WTC11 (cell line): ENCODE data around the gene F13A1. TPM values are rescaled to one million over a fixed set of nuclear protein-coding genes. Genes with fewer than 3 reads are reported as not detected.
A peak's percentile ranks its signal among the peaks of the same experiment; 100 is the strongest.
"Not testable (repeated sequence)": the region's sequence is repeated elsewhere in the genome, so short reads cannot be mapped to it uniquely, and the experiment has no call there.

Source experiments
- ATAC-seq: fragments of 200-7000 bp; cut with Tn5 transposase; 2 replicates; pipeline ENCODE4 v1.10.0; 2021; ENCODE audit warnings: mild to moderate bottlenecking, moderate library complexity
- CTCF ChIA-PET: fragments of 300-600 bp; sonication (Branson Sonifier 250); formaldehyde crosslinking; loops from one replicate; lab custom pipeline; 2021; ENCODE audit warnings: antibody characterized with exemption; lab: Charles Lee
- POLR2A ChIA-PET: fragments of 350-600 bp; sonication (Branson Sonifier 250); formaldehyde crosslinking; loops from one replicate; lab custom pipeline; 2021; ENCODE audit warnings: antibody characterized with exemption; lab: Charles Lee
- DNase-seq: peaks from one replicate; pipeline ENCODE4 v3.0.0; 2021; ENCODE audit warnings: low spot score
- H3K27ac Mint-ChIP-seq: 2 replicates; pipeline ENCODE4 v1.8.0; 2021; ENCODE audit warnings: mixed read lengths
- H3K27me3 Mint-ChIP-seq: 2 replicates; pipeline ENCODE4 v1.8.0; 2021; ENCODE audit warnings: low read depth, mild to moderate bottlenecking, moderate library complexity, mixed read lengths
- H3K36me3 Mint-ChIP-seq: 2 replicates; pipeline ENCODE4 v1.8.0; 2021; ENCODE audit warnings: mixed read lengths
- H3K4me1 Mint-ChIP-seq: 2 replicates; pipeline ENCODE4 v1.8.0; 2022; ENCODE audit warnings: mixed read lengths
- H3K4me3 Mint-ChIP-seq: 2 replicates; pipeline ENCODE4 v1.8.0; 2021; ENCODE audit warnings: mild to moderate bottlenecking, moderate library complexity, mixed read lengths
- H3K9me3 Mint-ChIP-seq: 2 replicates; pipeline ENCODE4 v1.8.0; 2021; ENCODE audit warnings: mixed read lengths
- ATF1 ChIP-seq: sonication (generic); formaldehyde crosslinking; IDR thresholded peaks from 2 replicates; pipeline ENCODE4 v1.8.1; 2023; ENCODE audit warnings: mild to moderate bottlenecking, moderate library complexity, missing genetic modification reagents
- CREM ChIP-seq: sonication (generic); formaldehyde crosslinking; IDR thresholded peaks from 2 replicates; pipeline ENCODE4 v1.8.1; 2022; ENCODE audit warnings: mild to moderate bottlenecking, missing genetic modification reagents, moderate library complexity
- ETV6 ChIP-seq: sonication (generic); formaldehyde crosslinking; IDR thresholded peaks from 2 replicates; pipeline ENCODE4 v1.8.1; 2022; ENCODE audit warnings: mild to moderate bottlenecking, missing genetic modification reagents
- FOXK1 ChIP-seq: sonication (generic); formaldehyde crosslinking; IDR thresholded peaks from 2 replicates; pipeline ENCODE4 v1.8.0; 2022; ENCODE audit warnings: mild to moderate bottlenecking, moderate library complexity, missing genetic modification reagents
- FOXP1 ChIP-seq: sonication (generic); formaldehyde crosslinking; IDR thresholded peaks from 2 replicates; pipeline ENCODE4 v1.8.0; 2022; ENCODE audit warnings: missing genetic modification reagents, mild to moderate bottlenecking, moderate library complexity, borderline replicate concordance
- GTF2I ChIP-seq: fragments of 250-450 bp; sonication (Bioruptor Pico); conservative IDR thresholded peaks from 2 replicates; pipeline ENCODE4 v1.4.0; 2021; ENCODE audit warnings: mild to moderate bottlenecking
- NFE2L1 ChIP-seq: sonication (generic); formaldehyde crosslinking; IDR thresholded peaks from 2 replicates; pipeline ENCODE4 v1.8.1; 2023; ENCODE audit warnings: missing genetic modification reagents
- NR3C1 ChIP-seq: sonication (generic); formaldehyde crosslinking; conservative IDR thresholded peaks from 2 replicates; pipeline ENCODE4 v1.8.1; 2023; ENCODE audit warnings: low read depth, mild to moderate bottlenecking, missing genetic modification reagents
- PRRX2 ChIP-seq: fragments of 250-450 bp; sonication (Bioruptor Pico); IDR thresholded peaks from 2 replicates; pipeline ENCODE4 v1.8.0; 2021; ENCODE audit warnings: mild to moderate bottlenecking
- SMAD3 ChIP-seq: sonication (generic); formaldehyde crosslinking; IDR thresholded peaks from 2 replicates; pipeline ENCODE4 v1.8.0; 2022; ENCODE audit warnings: missing genetic modification reagents, mild to moderate bottlenecking, borderline replicate concordance
- ZBTB21 ChIP-seq: sonication (generic); formaldehyde crosslinking; IDR thresholded peaks from 2 replicates; pipeline ENCODE4 v1.8.1; 2023; ENCODE audit warnings: mild to moderate bottlenecking, missing genetic modification reagents, borderline replicate concordance
- ZNF396 ChIP-seq: fragments of 250-450 bp; sonication (Bioruptor Pico); IDR thresholded peaks from 2 replicates; pipeline ENCODE4 v1.8.0; 2021; ENCODE audit warnings: mild to moderate bottlenecking, moderate library complexity, borderline replicate concordance
- total RNA-seq: library from RNA; stranded (reverse); gene quantifications from 3 replicates; pipeline ENCODE4 v1.2.3, GENCODE V29; 2021
- TF ChIP-seq, protein P1 (sequence below): sonication (generic); formaldehyde crosslinking; IDR thresholded peaks from 2 replicates; pipeline ENCODE4 v1.8.1; 2023; ENCODE audit warnings: mild to moderate bottlenecking, moderate library complexity, missing genetic modification reagents
- TF ChIP-seq, protein P2 (sequence below): sonication (generic); formaldehyde crosslinking; IDR thresholded peaks from 2 replicates; pipeline ENCODE4 v1.8.0; 2022; ENCODE audit warnings: mild to moderate bottlenecking, missing genetic modification reagents
- TF ChIP-seq, protein P3 (sequence below): fragments of 250-450 bp; sonication (Bioruptor Pico); IDR thresholded peaks from 2 replicates; pipeline ENCODE4 v1.8.0; 2021; ENCODE audit warnings: mild to moderate bottlenecking
- TF ChIP-seq, protein P4 (sequence below): sonication (generic); formaldehyde crosslinking; IDR thresholded peaks from 2 replicates; pipeline ENCODE4 v1.8.1; 2022; ENCODE audit warnings: low read depth, mild to moderate bottlenecking, moderate library complexity, missing genetic modification reagents, borderline replicate concordance
- TF ChIP-seq, protein P5 (sequence below): sonication (generic); formaldehyde crosslinking; IDR thresholded peaks from 2 replicates; pipeline ENCODE4 v1.8.1; 2023; ENCODE audit warnings: mild to moderate bottlenecking, missing genetic modification reagents
- TF ChIP-seq, protein P6 (sequence below): sonication (generic); formaldehyde crosslinking; IDR thresholded peaks from 2 replicates; pipeline ENCODE4 v1.8.1; 2022; ENCODE audit warnings: missing genetic modification reagents, borderline replicate concordance

The F13A1 gene
- total RNA-seq, 1 experiment from 2014 or later, result 1.0 TPM

DNA sequence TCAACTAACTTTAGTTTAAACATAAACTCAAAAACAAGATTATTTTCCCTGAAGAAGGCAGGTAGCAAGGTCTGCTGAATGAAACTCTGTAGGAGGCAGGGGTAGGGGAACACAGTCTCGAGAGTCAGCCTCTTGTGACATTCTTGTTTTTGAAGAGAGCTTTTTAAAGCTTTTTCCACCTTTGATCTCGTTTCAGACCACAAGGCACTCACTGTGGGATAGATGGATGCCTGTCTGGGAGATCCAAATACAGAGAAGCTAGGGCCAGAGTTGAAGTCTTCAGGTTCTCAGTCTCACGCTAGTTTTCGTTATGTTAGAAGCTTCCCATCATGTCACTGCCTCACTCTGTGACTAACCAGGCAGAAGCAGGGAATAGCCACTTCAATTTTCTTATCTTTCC, 14.9 kb downstream of the F13A1 start:
- ATAC-seq, result no peak

DNA sequence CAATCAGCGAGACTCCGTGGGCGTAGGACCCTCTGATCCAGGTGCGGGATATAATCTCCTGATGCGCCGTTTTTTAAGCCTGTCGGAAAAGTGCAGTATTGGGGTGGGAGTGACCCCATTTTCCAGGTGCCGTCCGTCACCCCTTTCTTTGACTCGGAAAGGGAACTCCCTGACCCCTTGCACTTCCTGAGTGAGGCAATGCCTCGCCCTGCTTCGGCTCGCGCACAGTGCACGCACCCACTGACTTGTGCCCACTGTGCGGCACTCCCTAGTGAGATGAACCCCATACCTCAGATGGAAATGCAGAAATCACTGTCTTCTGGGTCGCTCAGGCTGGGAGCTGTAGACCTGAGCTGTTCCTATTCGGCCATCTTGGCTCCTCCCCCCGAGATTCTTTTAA, 20.1 kb downstream of the F13A1 start:
- DNase-seq, CTCF ChIA-PET, H3K27me3 Mint-ChIP-seq, H3K27ac Mint-ChIP-seq, POLR2A ChIA-PET, H3K4me3 Mint-ChIP-seq, H3K4me1 Mint-ChIP-seq, ATAC-seq: not testable (repeated sequence)
- Mint-ChIP-seq H3K9me3 (peaks cover 21% of the 10 kb centered on the region), H3K36me3 (peaks cover 15% of the 10 kb centered on the region)

More for the DNA sequence above, 14.9 kb downstream of the F13A1 start:
- Mint-ChIP-seq H3K9me3 (peaks cover 13% of the 10 kb centered on the region), H3K27ac (no peak overlapping the region), H3K4me3 (no peak overlapping the region), H3K4me1 (no peaks in the 10 kb centered on the region), H3K36me3 (peaks cover 12% of the 10 kb centered on the region), H3K27me3 (peaks cover 5% of the 10 kb centered on the region; the same call in 1 of the 2 replicates)
- TF ChIP-seq ATF1 (CRISPR knock-in tag), result no peak
- DNase-seq, result no peak
- CTCF ChIA-PET, result no interaction called here
- POLR2A ChIA-PET, result no interaction called here

DNA sequence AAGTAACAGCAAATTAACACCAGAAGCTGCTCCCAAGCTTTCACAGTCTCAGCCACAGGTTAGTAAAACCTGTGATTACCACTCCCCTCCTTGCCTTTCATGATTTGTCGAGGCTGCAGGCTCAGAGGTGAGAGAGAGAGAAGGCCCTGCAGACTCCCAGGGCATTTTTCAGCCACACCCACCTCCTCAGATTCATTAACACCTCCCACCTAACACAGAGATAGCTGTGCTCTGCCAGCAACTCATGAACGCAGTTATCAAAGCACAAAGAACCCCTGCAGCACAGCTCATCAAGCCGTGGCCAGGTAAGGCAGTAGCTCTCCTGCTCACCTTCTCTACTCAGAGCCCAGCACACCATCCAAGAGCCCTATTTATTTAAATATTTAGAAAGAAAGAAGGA, 27.1 kb downstream of the F13A1 start:
- POLR2A ChIA-PET, result no interaction called here
- Mint-ChIP-seq H3K27ac (peak overlapping the region; percentile 66), H3K9me3 (peaks cover 7% of the 10 kb centered on the region), H3K4me3 (peak overlapping the region; percentile 45), H3K27me3 (peaks cover 3% of the 10 kb centered on the region; the same call in 1 of the 2 replicates), H3K4me1 (peaks cover 15% of the 10 kb centered on the region), H3K36me3 (no peaks in the 10 kb centered on the region)
- ATAC-seq, result peak; percentile 99
- CTCF ChIA-PET, result interaction anchor here (0.8 to 1.4 kb wide), 3 partner anchors 14 to 162 kb away, joined by 3 to 6 read pairs (median 3); no protein-coding TSS in a partner anchor
- TF ChIP-seq ZBTB21 (CRISPR knock-in tag) (no peak), ZNF396 (CRISPR knock-in tag) (no peak), NFE2L1 (CRISPR knock-in tag) (no peak)
- DNase-seq, result peak; percentile 21

DNA sequence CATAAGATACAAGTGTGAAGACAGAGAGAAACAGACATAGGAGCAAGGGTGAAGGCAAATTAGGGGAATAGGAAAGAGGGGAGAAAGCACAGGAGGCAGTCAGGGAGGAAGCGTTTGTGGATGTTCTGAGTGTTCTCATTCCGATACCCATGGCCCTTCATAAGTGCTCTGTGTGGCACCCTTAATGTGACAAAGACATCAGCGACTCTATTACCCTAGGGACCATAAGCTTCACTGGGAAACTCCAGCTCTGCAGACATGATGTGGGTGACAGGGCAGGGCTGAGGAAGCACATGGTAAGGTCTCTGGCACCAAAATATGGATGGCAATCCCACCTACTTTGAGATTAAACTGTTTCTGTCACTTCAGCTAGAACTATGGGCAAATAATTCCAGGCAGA, 33.0 kb downstream of the F13A1 start:
- Mint-ChIP-seq H3K36me3 (no peaks in the 10 kb centered on the region), H3K4me3 (no peak overlapping the region), H3K4me1 (peaks cover 4% of the 10 kb centered on the region), H3K27me3 (peaks cover 3% of the 10 kb centered on the region), H3K9me3 (no peaks in the 10 kb centered on the region), H3K27ac (no peak overlapping the region)
- CTCF ChIA-PET, result no interaction called here
- POLR2A ChIA-PET, result no interaction called here
- no peak for DNase-seq
- no peak for ATAC-seq
- TF ChIP-seq, protein P1, sequence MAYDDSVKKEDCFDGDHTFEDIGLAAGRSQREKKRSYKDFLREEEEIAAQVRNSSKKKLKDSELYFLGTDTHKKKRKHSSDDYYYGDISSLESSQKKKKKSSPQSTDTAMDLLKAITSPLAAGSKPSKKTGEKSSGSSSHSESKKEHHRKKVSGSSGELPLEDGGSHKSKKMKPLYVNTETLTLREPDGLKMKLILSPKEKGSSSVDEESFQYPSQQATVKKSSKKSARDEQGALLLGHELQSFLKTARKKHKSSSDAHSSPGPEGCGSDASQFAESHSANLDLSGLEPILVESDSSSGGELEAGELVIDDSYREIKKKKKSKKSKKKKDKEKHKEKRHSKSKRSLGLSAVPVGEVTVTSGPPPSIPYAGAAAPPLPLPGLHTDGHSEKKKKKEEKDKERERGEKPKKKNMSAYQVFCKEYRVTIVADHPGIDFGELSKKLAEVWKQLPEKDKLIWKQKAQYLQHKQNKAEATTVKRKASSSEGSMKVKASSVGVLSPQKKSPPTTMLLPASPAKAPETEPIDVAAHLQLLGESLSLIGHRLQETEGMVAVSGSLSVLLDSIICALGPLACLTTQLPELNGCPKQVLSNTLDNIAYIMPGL (CRISPR knock-in tag), result no peak
- TF ChIP-seq, protein P2, sequence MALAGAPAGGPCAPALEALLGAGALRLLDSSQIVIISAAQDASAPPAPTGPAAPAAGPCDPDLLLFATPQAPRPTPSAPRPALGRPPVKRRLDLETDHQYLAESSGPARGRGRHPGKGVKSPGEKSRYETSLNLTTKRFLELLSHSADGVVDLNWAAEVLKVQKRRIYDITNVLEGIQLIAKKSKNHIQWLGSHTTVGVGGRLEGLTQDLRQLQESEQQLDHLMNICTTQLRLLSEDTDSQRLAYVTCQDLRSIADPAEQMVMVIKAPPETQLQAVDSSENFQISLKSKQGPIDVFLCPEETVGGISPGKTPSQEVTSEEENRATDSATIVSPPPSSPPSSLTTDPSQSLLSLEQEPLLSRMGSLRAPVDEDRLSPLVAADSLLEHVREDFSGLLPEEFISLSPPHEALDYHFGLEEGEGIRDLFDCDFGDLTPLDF (CRISPR knock-in tag), result no peak
- TF ChIP-seq NR3C1 (no peak), FOXP1 (CRISPR knock-in tag) (no peak), PRRX2 (CRISPR knock-in tag) (no peak), CREM (CRISPR knock-in tag) (no peak), ATF1 (CRISPR knock-in tag) (no peak), FOXK1 (no peak), SMAD3 (CRISPR knock-in tag) (no peak), ETV6 (CRISPR knock-in tag) (no peak), GTF2I (CRISPR knock-in tag) (no peak)
- TF ChIP-seq, protein P3, sequence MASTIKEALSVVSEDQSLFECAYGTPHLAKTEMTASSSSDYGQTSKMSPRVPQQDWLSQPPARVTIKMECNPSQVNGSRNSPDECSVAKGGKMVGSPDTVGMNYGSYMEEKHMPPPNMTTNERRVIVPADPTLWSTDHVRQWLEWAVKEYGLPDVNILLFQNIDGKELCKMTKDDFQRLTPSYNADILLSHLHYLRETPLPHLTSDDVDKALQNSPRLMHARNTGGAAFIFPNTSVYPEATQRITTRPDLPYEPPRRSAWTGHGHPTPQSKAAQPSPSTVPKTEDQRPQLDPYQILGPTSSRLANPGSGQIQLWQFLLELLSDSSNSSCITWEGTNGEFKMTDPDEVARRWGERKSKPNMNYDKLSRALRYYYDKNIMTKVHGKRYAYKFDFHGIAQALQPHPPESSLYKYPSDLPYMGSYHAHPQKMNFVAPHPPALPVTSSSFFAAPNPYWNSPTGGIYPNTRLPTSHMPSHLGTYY (CRISPR knock-in tag), result no peak
- TF ChIP-seq, protein P4, sequence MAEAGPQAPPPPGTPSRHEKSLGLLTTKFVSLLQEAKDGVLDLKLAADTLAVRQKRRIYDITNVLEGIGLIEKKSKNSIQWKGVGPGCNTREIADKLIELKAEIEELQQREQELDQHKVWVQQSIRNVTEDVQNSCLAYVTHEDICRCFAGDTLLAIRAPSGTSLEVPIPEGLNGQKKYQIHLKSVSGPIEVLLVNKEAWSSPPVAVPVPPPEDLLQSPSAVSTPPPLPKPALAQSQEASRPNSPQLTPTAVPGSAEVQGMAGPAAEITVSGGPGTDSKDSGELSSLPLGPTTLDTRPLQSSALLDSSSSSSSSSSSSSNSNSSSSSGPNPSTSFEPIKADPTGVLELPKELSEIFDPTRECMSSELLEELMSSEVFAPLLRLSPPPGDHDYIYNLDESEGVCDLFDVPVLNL (CRISPR knock-in tag), result no peak
- TF ChIP-seq, protein P5, sequence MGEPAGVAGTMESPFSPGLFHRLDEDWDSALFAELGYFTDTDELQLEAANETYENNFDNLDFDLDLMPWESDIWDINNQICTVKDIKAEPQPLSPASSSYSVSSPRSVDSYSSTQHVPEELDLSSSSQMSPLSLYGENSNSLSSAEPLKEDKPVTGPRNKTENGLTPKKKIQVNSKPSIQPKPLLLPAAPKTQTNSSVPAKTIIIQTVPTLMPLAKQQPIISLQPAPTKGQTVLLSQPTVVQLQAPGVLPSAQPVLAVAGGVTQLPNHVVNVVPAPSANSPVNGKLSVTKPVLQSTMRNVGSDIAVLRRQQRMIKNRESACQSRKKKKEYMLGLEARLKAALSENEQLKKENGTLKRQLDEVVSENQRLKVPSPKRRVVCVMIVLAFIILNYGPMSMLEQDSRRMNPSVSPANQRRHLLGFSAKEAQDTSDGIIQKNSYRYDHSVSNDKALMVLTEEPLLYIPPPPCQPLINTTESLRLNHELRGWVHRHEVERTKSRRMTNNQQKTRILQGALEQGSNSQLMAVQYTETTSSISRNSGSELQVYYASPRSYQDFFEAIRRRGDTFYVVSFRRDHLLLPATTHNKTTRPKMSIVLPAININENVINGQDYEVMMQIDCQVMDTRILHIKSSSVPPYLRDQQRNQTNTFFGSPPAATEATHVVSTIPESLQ, result no peak
- TF ChIP-seq, protein P6, sequence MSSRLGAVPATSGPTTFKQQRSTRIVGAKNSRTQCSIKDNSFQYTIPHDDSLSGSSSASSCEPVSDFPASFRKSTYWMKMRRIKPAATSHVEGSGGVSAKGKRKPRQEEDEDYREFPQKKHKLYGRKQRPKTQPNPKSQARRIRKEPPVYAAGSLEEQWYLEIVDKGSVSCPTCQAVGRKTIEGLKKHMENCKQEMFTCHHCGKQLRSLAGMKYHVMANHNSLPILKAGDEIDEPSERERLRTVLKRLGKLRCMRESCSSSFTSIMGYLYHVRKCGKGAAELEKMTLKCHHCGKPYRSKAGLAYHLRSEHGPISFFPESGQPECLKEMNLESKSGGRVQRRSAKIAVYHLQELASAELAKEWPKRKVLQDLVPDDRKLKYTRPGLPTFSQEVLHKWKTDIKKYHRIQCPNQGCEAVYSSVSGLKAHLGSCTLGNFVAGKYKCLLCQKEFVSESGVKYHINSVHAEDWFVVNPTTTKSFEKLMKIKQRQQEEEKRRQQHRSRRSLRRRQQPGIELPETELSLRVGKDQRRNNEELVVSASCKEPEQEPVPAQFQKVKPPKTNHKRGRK (CRISPR knock-in tag), result no peak
